HG02642 (cell line): Measurements from ENCODE around the gene CRIP3.

ENCODE experiments used
- ATAC-seq: cut with Tn5 transposase; IDR thresholded peaks from one replicate; pipeline ENCODE4 v1.9.1; 2021; ENCODE audit warnings: mild to moderate bottlenecking; ENCODE audit not compliant: unreplicated experiment, poor library complexity

Gene CRIP3

GRCh38 chr6:43258180-43258579 lies 50.4 kb downstream of the CRIP3 start:
- no peak for ATAC-seq

GRCh38 chr6:43257367-43258145 lies 51.1 kb downstream of the CRIP3 start:
- ATAC-seq = no peak

- no peak for ATAC-seq
Observed at GRCh38 chr6:43256670-43257366, 51.8 kb downstream of the CRIP3 start.
